Endothelial cell of umbilical vein (primary cell): ENCODE results near the gene IL6R. TPM values are rescaled to one million over a fixed set of nuclear protein-coding genes. Genes with fewer than 3 reads are reported as not detected.

ENCODE experiments used
- BruUV-seq: library from RNA; stranded (reverse); fragments of 400-500 nt; replicated peaks from 2 replicates; lab custom pipeline; 2021; lab: Mats Ljungman, UMichigan
- CTCF ChIA-PET: fragments of 300-600, 350-600 bp; sonication (Branson Sonifier 250); formaldehyde crosslinking; loops from one replicate; lab custom pipeline; 2021; ENCODE audit warnings: antibody characterized with exemption, inconsistent platforms; lab: Charles Lee
- POLR2A ChIA-PET: fragments of 300-600, 350-600 bp; sonication (Branson Sonifier 250); formaldehyde crosslinking; loops from one replicate; lab custom pipeline; 2021; ENCODE audit warnings: antibody characterized with exemption, inconsistent platforms; lab: Charles Lee
- DNase-seq: peaks from one replicate; pipeline ENCODE4 v3.0.0-alpha.2; 2011; ENCODE audit warnings: low read depth, low spot score
- FAIRE-seq: peaks from 2 replicates; lab custom pipeline; 2011; peaks lifted over from hg19 to GRCh38; lab: Jason Lieb, UNC
- H2AFZ ChIP-seq: 2 replicates; pipeline ENCODE4 v1.6.0; 2012; ENCODE audit warnings: low read depth, low read length, control low read depth, inconsistent platforms
- H3K27ac ChIP-seq: 2 replicates; pipeline ENCODE4 v1.5.1; 2011; ENCODE audit warnings: low read depth, mild to moderate bottlenecking, control low read depth, low read length, moderate library complexity; ENCODE audit not compliant: insufficient read depth
- H3K27me3 ChIP-seq, 2 experiments: 2 replicates each; pipeline versions ENCODE4 v1.6.0 to v1.6.1; 2011; ENCODE audit warnings: low read length in 2 of 2, mixed read lengths in 1 of 2; ENCODE audit not compliant: control insufficient read depth in 2 of 2, insufficient read depth in 2 of 2
- H3K36me3 ChIP-seq, 2 experiments: 2 replicates in 1 of 2; 3 replicates in 1 of 2; pipeline ENCODE4 v1.5.1; 2011; ENCODE audit warnings: low read length in 2 of 2, mild to moderate bottlenecking in 1 of 2, moderate library complexity in 1 of 2; ENCODE audit not compliant: control insufficient read depth in 2 of 2, insufficient read depth in 2 of 2; ENCODE audit errors: extremely low read depth in 1 of 2
- H3K4me1 ChIP-seq: 3 replicates; pipeline ENCODE4 v1.5.1; 2011; ENCODE audit warnings: mild to moderate bottlenecking, low read length; ENCODE audit not compliant: control insufficient read depth, insufficient read depth; ENCODE audit errors: extremely low read depth
- H3K4me2 ChIP-seq: 2 replicates; pipeline ENCODE4 v1.6.1; 2011; ENCODE audit warnings: low read length, control low read depth, mixed read lengths; ENCODE audit not compliant: insufficient read depth
- H3K4me3 ChIP-seq, 3 experiments: fragments of 200-600 bp in 1 of 3; sonication (generic), shearing (Covaris generic) in 1 of 3; replicated peaks in 1 of 3; 2 replicates each; pipeline ENCODE4 v1.5.1; 2011 to 2016; ENCODE audit warnings: control low read depth in 3 of 3, low read length in 3 of 3, mild to moderate bottlenecking in 2 of 3, inconsistent platforms in 1 of 3, low read depth in 1 of 3, moderate library complexity in 1 of 3; ENCODE audit not compliant: insufficient read depth in 1 of 3
- H3K79me2 ChIP-seq: 2 replicates; pipeline ENCODE4 v1.6.0; 2012; ENCODE audit warnings: low read length, inconsistent platforms; ENCODE audit not compliant: control insufficient read depth, insufficient read depth
- H3K9ac ChIP-seq: replicated peaks from 2 replicates; pipeline ENCODE3; 2011; ENCODE audit warnings: low read length, control low read depth; ENCODE audit not compliant: insufficient read depth; ENCODE audit errors: extremely low read depth
- H3K9me1 ChIP-seq: replicated peaks from 3 replicates; pipeline ENCODE4 v1.6.0; 2011; ENCODE audit warnings: mild to moderate bottlenecking, low read length; ENCODE audit not compliant: control insufficient read depth, insufficient read depth; ENCODE audit errors: extremely low read depth
- H3K9me3 ChIP-seq: replicated peaks from 2 replicates; pipeline ENCODE4 v1.5.1; 2012; ENCODE audit warnings: low read length, inconsistent platforms; ENCODE audit not compliant: control insufficient read depth, insufficient read depth
- H4K20me1 ChIP-seq: replicated peaks from 2 replicates; pipeline ENCODE3; 2011; ENCODE audit warnings: mild to moderate bottlenecking, low read length; ENCODE audit not compliant: control insufficient read depth, insufficient read depth; ENCODE audit errors: extremely low read depth
- EZH2 ChIP-seq: IDR thresholded peaks from 2 replicates; pipeline ENCODE4 v1.6.1; 2012; ENCODE audit warnings: borderline replicate concordance, low read depth, mild to moderate bottlenecking, moderate library complexity, low read length, inconsistent platforms; ENCODE audit not compliant: severe bottlenecking
- FOS ChIP-seq: IDR thresholded peaks from 2 replicates; pipeline ENCODE4 v1.6.1; 2011; ENCODE audit warnings: mild to moderate bottlenecking, low read length, moderate library complexity, borderline replicate concordance; ENCODE audit not compliant: insufficient read depth
- GATA2 ChIP-seq: IDR thresholded peaks from 2 replicates; pipeline ENCODE4 v1.7.0; 2011; ENCODE audit warnings: low read depth, mild to moderate bottlenecking, moderate library complexity, mixed read lengths, low read length; ENCODE audit not compliant: insufficient read length, insufficient read depth
- JUN ChIP-seq: IDR thresholded peaks from 2 replicates; pipeline ENCODE4 v1.6.1; 2011; ENCODE audit warnings: borderline replicate concordance, low read depth; ENCODE audit not compliant: insufficient read length, insufficient read depth
- MYC ChIP-seq: IDR thresholded peaks from one replicate; pipeline ENCODE4 v1.6.1; 2011; ENCODE audit warnings: mild to moderate bottlenecking, low read depth, low read length
- POLR2A ChIP-seq: IDR thresholded peaks from 2 replicates; pipeline ENCODE4 v1.6.1; 2012; ENCODE audit warnings: low read depth, mild to moderate bottlenecking, control low read depth, low read length
- POLR2AphosphoS5 ChIP-seq: IDR thresholded peaks from 2 replicates; pipeline ENCODE4 v1.6.1; 2012; ENCODE audit warnings: low read depth, mild to moderate bottlenecking, control low read depth, low read length, moderate library complexity; ENCODE audit not compliant: insufficient read depth
- dilution Hi-C: fragments of 300-500 bp; cut with MboI; formaldehyde crosslinking; loops from one replicate; pipeline ENCODE4 v1.15.0; 2019; ENCODE audit warnings: low sequenced_read_pairs; ENCODE audit not compliant: extremely low pct_ligation_motif_present
- intact Hi-C: fragments of 100-400 bp; cut with micrococcal nuclease; formaldehyde crosslinking; loops from one replicate; pipeline ENCODE4 v1.10.0; 2022
- polyA plus RNA-seq, 4 experiments: library from polyadenylated mRNA; depleted of rRNA in 3 of 4; stranded (reverse) in 3 of 4; unstranded in 1 of 4; fragments of >200 nt; gene quantifications; 2 replicates each; pipeline versions ENCODE4 v1.2.1 to v1.2.3, GENCODE V29; 2011 to 2012; ENCODE audit warnings: missing spikeins in 1 of 4
- total RNA-seq: library from RNA; stranded (reverse); gene quantifications from 2 replicates; pipeline ENCODE4 v1.2.3, GENCODE V29; 2021
- TF ChIP-seq, protein P1 (sequence below), 2 donors: IDR thresholded peaks; 1 replicate in 1 of 2; 2 replicates in 1 of 2; pipeline ENCODE4 v1.5.1; 2011; ENCODE audit warnings: low read length in 2 of 2, mild to moderate bottlenecking in 2 of 2, moderate library complexity in 2 of 2, control low read depth in 1 of 2, inconsistent platforms in 1 of 2, low read depth in 1 of 2; ENCODE audit not compliant: insufficient read depth in 1 of 2; ENCODE audit errors: extremely low read depth in 1 of 2
- TF ChIP-seq, protein P2 (sequence below): IDR thresholded peaks from 2 replicates; pipeline ENCODE4 v1.6.1; 2011; ENCODE audit not compliant: insufficient read depth, insufficient read length

The IL6R gene
- total and polyA plus RNA-seq, 2 donors (not counting 3 experiments of a cell fraction or from before 2014, with no cell fraction given) = 4.8 to 5.1 TPM

DNA sequence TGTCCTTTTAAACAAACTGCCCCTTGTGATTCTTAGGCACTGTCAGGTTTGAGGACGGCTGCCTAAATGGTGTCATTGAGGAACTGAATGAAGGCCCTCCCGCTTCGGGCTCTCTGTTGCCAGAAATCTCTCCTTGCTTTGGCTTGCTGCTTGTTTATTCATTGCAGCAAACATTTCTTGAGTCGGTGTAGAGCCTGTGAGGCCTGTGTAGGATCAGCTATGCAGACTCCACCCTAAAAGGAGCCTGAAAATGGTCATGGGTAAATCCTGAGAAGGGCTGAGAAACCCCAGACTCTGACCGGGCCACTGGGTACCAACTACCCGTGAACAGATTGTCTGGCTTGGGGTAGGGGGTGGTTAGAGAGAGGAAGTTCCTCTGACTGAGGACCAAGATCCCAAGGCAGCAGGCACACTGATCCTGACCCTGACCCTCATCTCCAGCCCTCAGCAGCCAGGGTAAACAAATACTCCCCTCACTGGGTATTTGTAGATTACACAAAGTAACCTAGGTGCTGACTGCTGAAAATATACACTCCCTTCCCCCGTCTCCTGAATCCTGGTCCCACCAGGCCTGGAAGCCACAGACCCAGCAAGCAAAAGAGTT, 3.1 kb downstream of the IL6R start:
- dilution Hi-C loops = no loop called here
- DNase-seq (no peak), FAIRE-seq (no peak)
- no peaks in the 10 kb centered on the region for H3K36me3 ChIP-seq
- intact Hi-C loops = no loop called here
- no peaks in the 10 kb centered on the region for H3K27me3 ChIP-seq
- no peaks in the 10 kb centered on the region for H3K9me1 ChIP-seq
- no peak overlapping the region for H3K9ac ChIP-seq
- H3K27ac ChIP-seq = no peak overlapping the region
- no peak overlapping the region for H2AFZ ChIP-seq
- POLR2A ChIA-PET = no interaction called here
- H3K4me3 ChIP-seq = no peak overlapping the region
- TF ChIP-seq GATA2 (no peak), POLR2A (no peak), POLR2AphosphoS5 (no peak), FOS (no peak), EZH2 (no peak), JUN (no peak), MYC (no peak)
- TF ChIP-seq, protein P1, sequence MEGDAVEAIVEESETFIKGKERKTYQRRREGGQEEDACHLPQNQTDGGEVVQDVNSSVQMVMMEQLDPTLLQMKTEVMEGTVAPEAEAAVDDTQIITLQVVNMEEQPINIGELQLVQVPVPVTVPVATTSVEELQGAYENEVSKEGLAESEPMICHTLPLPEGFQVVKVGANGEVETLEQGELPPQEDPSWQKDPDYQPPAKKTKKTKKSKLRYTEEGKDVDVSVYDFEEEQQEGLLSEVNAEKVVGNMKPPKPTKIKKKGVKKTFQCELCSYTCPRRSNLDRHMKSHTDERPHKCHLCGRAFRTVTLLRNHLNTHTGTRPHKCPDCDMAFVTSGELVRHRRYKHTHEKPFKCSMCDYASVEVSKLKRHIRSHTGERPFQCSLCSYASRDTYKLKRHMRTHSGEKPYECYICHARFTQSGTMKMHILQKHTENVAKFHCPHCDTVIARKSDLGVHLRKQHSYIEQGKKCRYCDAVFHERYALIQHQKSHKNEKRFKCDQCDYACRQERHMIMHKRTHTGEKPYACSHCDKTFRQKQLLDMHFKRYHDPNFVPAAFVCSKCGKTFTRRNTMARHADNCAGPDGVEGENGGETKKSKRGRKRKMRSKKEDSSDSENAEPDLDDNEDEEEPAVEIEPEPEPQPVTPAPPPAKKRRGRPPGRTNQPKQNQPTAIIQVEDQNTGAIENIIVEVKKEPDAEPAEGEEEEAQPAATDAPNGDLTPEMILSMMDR (IDR thresholded peaks at IDR 0.05; ENCODE audit: extremely low read depth in 1 of 2, insufficient read depth in 1 of 2, low read depth in 1 of 2, low read length in 2 of 2) = no peak
- TF ChIP-seq, protein P2, sequence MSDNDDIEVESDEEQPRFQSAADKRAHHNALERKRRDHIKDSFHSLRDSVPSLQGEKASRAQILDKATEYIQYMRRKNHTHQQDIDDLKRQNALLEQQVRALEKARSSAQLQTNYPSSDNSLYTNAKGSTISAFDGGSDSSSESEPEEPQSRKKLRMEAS = no peak
- H4K20me1 ChIP-seq = no peaks in the 10 kb centered on the region
- BruUV-seq = no TSS peak
- H3K4me2 ChIP-seq = no peak overlapping the region
- CTCF ChIA-PET = interaction anchor here (0.6 to 2.3 kb wide), 3 partner anchors 36 to 71 kb away, joined by 3 to 7 read pairs (median 5); no protein-coding TSS in a partner anchor
- H3K79me2 ChIP-seq = no peaks in the 10 kb centered on the region
- H3K4me1 ChIP-seq = peaks cover 12% of the 10 kb centered on the region
- no peaks in the 10 kb centered on the region for H3K9me3 ChIP-seq
